Measurements from ENCODE around the gene ME3. TPM values are rescaled to one million over a fixed set of nuclear protein-coding genes. Genes with fewer than 3 reads are reported as not detected.

ME3 gene
- total RNA-seq = 42.4 and 47.7 TPM in 2 replicates

DNA sequence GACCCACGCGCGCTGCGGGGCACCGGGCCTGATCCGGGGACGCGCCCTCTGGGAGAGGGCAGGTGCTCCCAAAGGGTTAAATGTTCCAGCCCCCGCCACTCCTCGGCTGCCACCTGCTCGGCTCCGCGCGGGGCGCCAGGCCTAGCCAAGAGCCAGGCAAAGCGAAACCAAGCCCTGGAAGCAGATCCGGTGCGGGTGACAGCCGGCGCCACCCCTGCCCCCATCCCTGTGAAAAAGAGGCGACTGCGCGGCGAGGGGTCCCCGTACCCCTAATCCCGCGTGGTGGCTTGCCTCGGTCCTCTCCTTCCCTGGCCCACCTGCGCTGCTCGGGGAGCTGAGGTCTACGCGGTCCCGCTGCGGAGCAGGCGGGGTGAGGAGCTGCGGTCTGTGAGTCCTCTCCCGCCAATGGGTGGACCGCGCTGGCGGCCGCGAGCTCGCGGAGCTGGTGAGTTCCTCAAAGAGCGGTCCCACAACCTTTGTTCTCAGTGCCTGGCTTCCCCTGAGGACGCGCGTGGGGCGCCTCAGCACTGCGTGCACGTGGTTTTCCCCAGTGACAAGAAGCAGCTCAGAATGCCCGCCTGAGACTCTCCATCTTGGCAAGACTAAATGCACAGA, at the start of gene ME3:
Gene ME3 (minus strand): TSS at position 610 of the 615 bp plus-strand sequence.

Other genes with a start within 250 kb of the ME3 start
- 214 and 255 TPM in 2 replicates for gene PRSS23, start 127.9 kb upstream of the ME3 start, total RNA-seq

All from mammary microvascular endothelial cell (primary cell).